ENCODE measurements around the gene RNF39. TPM values are rescaled to one million over a fixed set of nuclear protein-coding genes. Genes with fewer than 3 reads are reported as not detected.
"Not testable (repeated sequence)": the region's sequence is repeated elsewhere in the genome, so short reads cannot be mapped to it uniquely, and the experiment has no call there.

Gene RNF39
- polyA plus RNA-seq, 1 donor from 2014 or later = not detected

DNA sequence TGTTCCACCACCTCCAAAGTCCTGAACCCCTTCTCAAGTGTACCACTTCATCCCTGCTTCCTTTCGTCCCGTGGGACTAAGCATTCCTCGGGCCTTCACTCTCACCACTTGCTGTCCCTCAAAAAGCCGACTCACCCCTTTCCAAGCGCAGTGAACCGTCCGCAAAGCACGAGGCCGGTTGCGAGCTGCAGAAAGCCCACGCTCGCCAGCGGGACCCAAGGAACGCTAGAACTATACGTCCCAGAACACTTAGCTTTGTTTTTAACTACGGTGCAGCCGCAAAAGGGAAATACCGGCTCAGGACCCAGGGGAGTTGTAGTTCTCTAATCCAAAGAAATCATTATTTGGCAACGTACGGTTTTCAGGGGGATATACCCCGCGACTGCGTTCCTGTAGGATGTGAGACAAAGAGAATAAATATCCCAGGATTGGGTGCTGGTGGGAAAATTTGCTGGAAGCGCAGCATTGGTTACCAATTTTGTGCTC, 14.9 kb downstream of the RNF39 start:
- Mint-ChIP-seq H3K27ac (peak overlapping the region; percentile 99 to 100 (median 99)), H3K4me3 (peak overlapping the region; percentile 98 to 99 (median 98)), H3K36me3 (peaks cover 10% of the 10 kb centered on the region)

GRCh38 chr6:30055513-30055912, 20.1 kb downstream of the RNF39 start:
- H3K9me3 Mint-ChIP-seq = no peaks in the 10 kb centered on the region
- peaks cover under 1 to 10% (median 6%) of the 10 kb centered on the region in 3 donors for H3K4me1 Mint-ChIP-seq
- peaks cover 10% of the 10 kb centered on the region for H3K36me3 Mint-ChIP-seq
- no peak overlapping the region for H3K4me3 Mint-ChIP-seq
- no peaks in the 10 kb centered on the region for H3K27me3 Mint-ChIP-seq
- H3K27ac Mint-ChIP-seq = no peak overlapping the region

More for the DNA sequence above, 14.9 kb downstream of the RNF39 start:
- Mint-ChIP-seq H3K27me3 (no peaks in the 10 kb centered on the region), H3K4me1 (peaks cover 12 to 26% (median 25%) of the 10 kb centered on the region in 3 donors), H3K9me3 (no peaks in the 10 kb centered on the region)

GRCh38 chr6:30053682-30054081, 21.9 kb downstream of the RNF39 start:
- Mint-ChIP-seq H3K36me3 (peaks cover 15% of the 10 kb centered on the region), H3K27ac (no peak overlapping the region), H3K9me3 (no peaks in the 10 kb centered on the region)

DNA sequence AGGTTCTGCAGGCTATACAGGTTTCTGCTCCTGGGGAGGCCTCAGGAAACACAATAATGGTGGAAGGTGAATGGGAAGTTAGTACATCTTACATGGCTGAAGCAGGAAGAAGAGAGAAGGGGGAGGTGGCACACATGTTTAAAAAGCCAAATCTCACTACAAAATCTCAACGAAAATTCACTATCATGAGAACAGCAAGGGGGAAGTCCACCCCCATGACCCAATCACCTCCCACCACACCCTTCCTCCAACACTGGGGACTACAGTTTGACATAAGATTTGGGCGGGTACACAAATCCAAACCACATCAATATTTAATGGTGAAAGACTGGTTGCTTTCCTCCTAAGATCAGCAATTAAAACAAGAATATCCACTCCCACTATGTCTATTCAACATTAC, 28.3 kb downstream of the RNF39 start:
- Mint-ChIP-seq H3K9me3 (no peaks in the 10 kb centered on the region), H3K36me3 (peaks cover 17% of the 10 kb centered on the region), H3K4me1 (peaks cover 0 to 1% (median 0%) of the 10 kb centered on the region in 3 donors), H3K27ac (no peak overlapping the region), H3K4me3 (no peak overlapping the region), H3K27me3 (no peaks in the 10 kb centered on the region)

More at GRCh38 chr6:30053682-30054081, 21.9 kb downstream of the RNF39 start:
- Mint-ChIP-seq H3K27me3 (no peaks in the 10 kb centered on the region), H3K4me1 (peaks cover 0 to 3% (median 0%) of the 10 kb centered on the region in 3 donors), H3K4me3 (peak overlapping the region in 1 of 4 donors; percentile 49)

DNA sequence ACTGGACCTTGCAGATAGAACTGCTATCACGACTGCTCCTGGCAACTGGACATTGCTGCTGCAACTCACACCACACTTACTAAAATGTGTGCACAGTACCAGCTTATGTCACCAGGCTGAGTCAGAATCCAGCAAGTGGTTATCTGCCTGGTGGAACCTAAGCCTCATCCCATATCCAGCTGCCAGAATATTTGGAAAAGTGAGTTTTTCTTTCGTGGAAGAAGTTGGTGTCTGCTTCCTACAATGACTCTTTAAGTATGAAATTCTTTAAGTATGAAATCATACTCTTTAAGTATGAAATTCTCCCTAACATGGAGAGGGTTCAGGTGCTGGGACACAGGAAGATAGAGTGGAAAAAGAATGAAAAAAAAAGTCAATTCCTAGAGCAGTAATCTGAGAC, 30.9 kb downstream of the RNF39 start:
- no peak overlapping the region for H3K4me3 Mint-ChIP-seq
- H3K27ac Mint-ChIP-seq = no peak overlapping the region
- no peaks in the 10 kb centered on the region for H3K27me3 Mint-ChIP-seq
- peaks cover 10% of the 10 kb centered on the region for H3K36me3 Mint-ChIP-seq
- H3K4me1 Mint-ChIP-seq = peaks cover 0 to 1% (median 0%) of the 10 kb centered on the region in 3 donors
- no peaks in the 10 kb centered on the region for H3K9me3 Mint-ChIP-seq

GRCh38 chr6:30043744-30044143, 31.8 kb downstream of the RNF39 start:
- Mint-ChIP-seq H3K27ac (no peak overlapping the region), H3K36me3 (peaks cover 10% of the 10 kb centered on the region), H3K4me3 (no peak overlapping the region), H3K9me3 (no peaks in the 10 kb centered on the region), H3K4me1 (peaks cover 0 to 1% (median 0%) of the 10 kb centered on the region in 3 donors), H3K27me3 (no peaks in the 10 kb centered on the region)

- no peak overlapping the region for H3K27ac Mint-ChIP-seq
- peaks cover 10% of the 10 kb centered on the region for H3K36me3 Mint-ChIP-seq
- H3K4me3 Mint-ChIP-seq = no peak overlapping the region
- no peaks in the 10 kb centered on the region for H3K9me3 Mint-ChIP-seq
- H3K4me1 Mint-ChIP-seq = peaks cover 0 to 1% (median 0%) of the 10 kb centered on the region in 3 donors
- no peaks in the 10 kb centered on the region for H3K27me3 Mint-ChIP-seq
Observed at GRCh38 chr6:30042914-30043313, 32.7 kb downstream of the RNF39 start.

GRCh38 chr6:30042476-30042875, 33.1 kb downstream of the RNF39 start:
- H3K9me3 Mint-ChIP-seq = no peaks in the 10 kb centered on the region
- no peak overlapping the region for H3K4me3 Mint-ChIP-seq
- no peak overlapping the region for H3K27ac Mint-ChIP-seq
- peaks cover 0 to 1% (median 0%) of the 10 kb centered on the region in 3 donors for H3K4me1 Mint-ChIP-seq
- H3K36me3 Mint-ChIP-seq = peaks cover 10% of the 10 kb centered on the region
- H3K27me3 Mint-ChIP-seq = no peaks in the 10 kb centered on the region

GRCh38 chr6:30041821-30042220, 33.7 kb downstream of the RNF39 start:
- Mint-ChIP-seq H3K36me3 (peaks cover 6% of the 10 kb centered on the region), H3K27me3 (no peaks in the 10 kb centered on the region), H3K9me3 (no peaks in the 10 kb centered on the region), H3K4me3 (no peak overlapping the region), H3K4me1 (no peaks in the 10 kb centered on the region), H3K27ac (no peak overlapping the region)

GRCh38 chr6:30041221-30041620, 34.3 kb downstream of the RNF39 start:
- H3K36me3 Mint-ChIP-seq = peaks cover 4% of the 10 kb centered on the region
- no peak overlapping the region for H3K27ac Mint-ChIP-seq
- no peaks in the 10 kb centered on the region for H3K27me3 Mint-ChIP-seq
- no peaks in the 10 kb centered on the region for H3K4me1 Mint-ChIP-seq
- no peak overlapping the region for H3K4me3 Mint-ChIP-seq
- H3K9me3 Mint-ChIP-seq = no peaks in the 10 kb centered on the region

GRCh38 chr6:30037182-30037788, 38.3 kb downstream of the RNF39 start:
- Mint-ChIP-seq H3K4me3 (no peak overlapping the region), H3K9me3 (no peaks in the 10 kb centered on the region), H3K27me3 (no peaks in the 10 kb centered on the region), H3K4me1 (no peaks in the 10 kb centered on the region), H3K27ac (no peak overlapping the region), H3K36me3 (peaks cover 13% of the 10 kb centered on the region)

GRCh38 chr6:30035784-30036183, 39.8 kb downstream of the RNF39 start:
- H3K9me3 Mint-ChIP-seq = no peaks in the 10 kb centered on the region
- H3K27ac Mint-ChIP-seq = no peak overlapping the region
- no peaks in the 10 kb centered on the region for H3K4me1 Mint-ChIP-seq
- peaks cover 13% of the 10 kb centered on the region for H3K36me3 Mint-ChIP-seq
- no peaks in the 10 kb centered on the region for H3K27me3 Mint-ChIP-seq
- H3K4me3 Mint-ChIP-seq = no peak overlapping the region

- H3K4me3 Mint-ChIP-seq, H3K4me1 Mint-ChIP-seq, H3K9me3 Mint-ChIP-seq, H3K27ac Mint-ChIP-seq, H3K27me3 Mint-ChIP-seq: not testable (repeated sequence)
- H3K36me3 Mint-ChIP-seq = peaks cover 13% of the 10 kb centered on the region
Observed at GRCh38 chr6:30033440-30033839, 42.1 kb downstream of the RNF39 start.

- no peak overlapping the region for H3K4me3 Mint-ChIP-seq
- peaks cover 17% of the 10 kb centered on the region for H3K36me3 Mint-ChIP-seq
- no peaks in the 10 kb centered on the region for H3K27me3 Mint-ChIP-seq
- no peak overlapping the region for H3K27ac Mint-ChIP-seq
- H3K4me1 Mint-ChIP-seq = peaks cover 0 to 2% (median 2%) of the 10 kb centered on the region in 3 donors
- H3K9me3 Mint-ChIP-seq = no peaks in the 10 kb centered on the region
Observed at GRCh38 chr6:30031381-30031780, 44.2 kb downstream of the RNF39 start.

GRCh38 chr6:30029588-30029987, 46.0 kb downstream of the RNF39 start:
- Mint-ChIP-seq H3K4me1 (peaks cover 0 to 2% (median 2%) of the 10 kb centered on the region in 3 donors), H3K27me3 (no peaks in the 10 kb centered on the region), H3K27ac (no peak overlapping the region)

DNA sequence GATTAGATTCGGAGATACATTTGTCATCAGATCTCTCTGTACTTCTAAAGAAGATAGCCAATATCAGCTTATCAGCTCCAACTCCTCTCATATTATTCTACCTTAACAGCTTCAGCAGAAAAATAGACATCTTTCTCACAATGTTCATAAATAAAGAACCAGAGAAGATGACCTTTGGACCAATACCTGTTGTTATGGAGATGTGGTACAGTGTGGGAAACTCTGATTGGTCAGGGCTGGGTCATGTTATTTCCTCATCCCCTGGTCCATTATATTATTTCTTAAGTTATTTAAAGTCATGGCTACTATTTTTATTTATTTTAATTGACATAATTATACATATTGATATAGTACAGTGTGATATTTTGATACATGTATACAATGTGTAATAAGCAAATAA, 50.4 kb downstream of the RNF39 start:
- H3K4me3 Mint-ChIP-seq = no peak overlapping the region
- peaks cover 12% of the 10 kb centered on the region for H3K36me3 Mint-ChIP-seq
- no peaks in the 10 kb centered on the region for H3K27me3 Mint-ChIP-seq
- peaks cover 7 to 14% (median 8%) of the 10 kb centered on the region in 3 donors for H3K4me1 Mint-ChIP-seq
- H3K27ac Mint-ChIP-seq = no peak overlapping the region
- H3K9me3 Mint-ChIP-seq = no peaks in the 10 kb centered on the region

More at GRCh38 chr6:30029588-30029987, 46.0 kb downstream of the RNF39 start:
- H3K4me3 Mint-ChIP-seq = no peak overlapping the region
- H3K9me3 Mint-ChIP-seq = no peaks in the 10 kb centered on the region
- H3K36me3 Mint-ChIP-seq = peaks cover 11% of the 10 kb centered on the region
